ENCODE data around the gene EFHC1. TPM values are rescaled to one million over a fixed set of nuclear protein-coding genes. Genes with fewer than 3 reads are reported as not detected.

EFHC1 gene
- total and polyA plus RNA-seq, 2 experiments from 2014 or later = 24.3 to 28.0 TPM

- Histone ChIP-seq H3K27me3 (ENCODE audit: insufficient read depth) (no peaks in the 10 kb centered on the region), H3K4me1 (ENCODE audit: insufficient read depth) (peaks cover 9% of the 10 kb centered on the region; the same call in 1 of the 2 replicates), H3K79me2 (replicated peaks; ENCODE audit: insufficient read depth) (no peaks in the 10 kb centered on the region), H3K9me2 (ENCODE audit: insufficient read depth) (no peaks in the 10 kb centered on the region), H3K4me2 (no peak overlapping the region), H3K36me3 (ENCODE audit: insufficient read depth) (no peaks in the 10 kb centered on the region), H3K4me3 (no peak overlapping the region), H3K27ac (ENCODE audit: low read depth) (no peak overlapping the region), H3F3A (replicated peaks; ENCODE audit: low read depth) (no peaks in the 10 kb centered on the region), H2AFZ (no peak overlapping the region), H4K20me1 (replicated peaks; ENCODE audit: insufficient read depth) (no peaks in the 10 kb centered on the region; the same call in 1 of the 2 replicates)
- Mint-ChIP-seq H3K9me3 (peaks cover 5% of the 10 kb centered on the region; the same call in 1 of the 3 replicates), H3K36me3 (ENCODE audit: low read depth) (peaks cover 2% of the 10 kb centered on the region; the same call in 1 of the 3 replicates), H3K27ac (no peak overlapping the region), H3K4me3 (no peak overlapping the region), H3K4me1 (peaks cover 4% of the 10 kb centered on the region; the same call in 2 of the 3 replicates), H3K27me3 (ENCODE audit: insufficient read depth, low read depth, poor library complexity) (no peaks in the 10 kb centered on the region)
- no peak for DNase-seq (ENCODE audit: low spot score)
- ATAC-seq = no peak
- no peak for TF ChIP-seq JUNB (IDR thresholded peaks at IDR 0.05; ENCODE audit: unreplicated experiment)
- no peak for TF ChIP-seq ZNF462 (CRISPR knock-in tag; IDR thresholded peaks at IDR 0.05)
- no peak for TF ChIP-seq ETS1 (IDR thresholded peaks at IDR 0.05)
- no peak for TF ChIP-seq NANOG (IDR thresholded peaks at IDR 0.05; ENCODE audit: borderline replicate concordance)
- TF ChIP-seq ZNF114 (CRISPR knock-in tag; IDR thresholded peaks at IDR 0.05) = no peak
- no peak for TF ChIP-seq EZH2phosphoT487 (IDR thresholded peaks at IDR 0.05; ENCODE audit: unreplicated experiment)
- TF ChIP-seq CREB1 (CRISPR knock-in tag; IDR thresholded peaks at IDR 0.05; ENCODE audit: low read depth) = no peak
- TF ChIP-seq POLR2AphosphoS5 (IDR thresholded peaks at IDR 0.05; ENCODE audit: low read depth) = no peak
- TF ChIP-seq CTCF (conservative IDR thresholded peaks at IDR 0.05; ENCODE audit: low read depth in 2 of 2) = no peak
- TF ChIP-seq STAT1 (IDR thresholded peaks at IDR 0.05; ENCODE audit: unreplicated experiment) = no peak
- no peak for TF ChIP-seq ZNF331 (CRISPR knock-in tag; IDR thresholded peaks at IDR 0.05; ENCODE audit: low read depth)
- no peak for TF ChIP-seq REST (IDR thresholded peaks at IDR 0.05; ENCODE audit: unreplicated experiment)
- no peak for TF ChIP-seq EZH2 (IDR thresholded peaks at IDR 0.05; ENCODE audit: low read depth, unreplicated experiment)
Measured at GRCh38 chr6:52393780-52394179, 26.4 kb upstream of the EFHC1 start.

All from GM23338 (cell line).